HG03159 (cell line): ENCODE results near the gene FSTL5.
"Not testable (repeated sequence)": the region's sequence is repeated elsewhere in the genome, so short reads cannot be mapped to it uniquely, and the experiment has no call there.

Experiments
- ATAC-seq: cut with Tn5 transposase; IDR thresholded peaks from one replicate; pipeline ENCODE4 v1.9.1; 2021; ENCODE audit warnings: mild to moderate bottlenecking, moderate library complexity; ENCODE audit not compliant: unreplicated experiment

Gene FSTL5

DNA sequence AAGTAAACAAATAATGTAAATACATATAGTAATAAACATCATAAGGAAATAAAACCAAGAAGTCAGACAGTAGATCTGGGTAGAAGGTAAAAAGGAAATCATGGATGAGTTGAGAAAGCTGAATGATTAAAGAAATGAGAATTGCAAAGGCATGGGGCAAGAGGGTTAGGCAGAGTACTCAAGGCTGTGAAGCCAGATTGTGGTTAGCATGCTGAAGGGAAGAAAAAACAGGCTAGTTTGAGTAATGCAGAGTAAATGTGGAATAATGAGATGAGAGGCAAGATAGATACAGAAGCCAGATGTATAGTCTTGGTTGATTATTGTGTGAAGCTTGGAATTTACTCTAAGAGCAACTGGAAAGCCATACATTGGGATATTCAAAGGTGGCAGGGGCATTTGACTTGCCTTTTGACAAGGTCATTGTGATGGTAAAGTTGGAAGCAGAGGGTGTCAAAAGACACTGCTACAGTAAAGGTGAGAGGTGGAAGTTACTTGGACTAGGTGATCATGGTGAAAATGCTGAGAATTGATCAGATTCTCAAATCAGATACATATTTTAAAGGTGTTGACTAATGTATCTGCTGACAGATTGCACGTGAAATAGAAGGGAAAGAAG is 307.0 kb downstream of the FSTL5 start:
- ATAC-seq, result no peak

GRCh38 chr4:161850631-161851030 is 313.2 kb downstream of the FSTL5 start:
- ATAC-seq, result no peak

GRCh38 chr4:161841759-161842158 is 322.0 kb downstream of the FSTL5 start:
- ATAC-seq, result no peak

GRCh38 chr4:161829591-161829990 is 334.2 kb downstream of the FSTL5 start:
- no peak for ATAC-seq

- no peak for ATAC-seq
These were observed 335.7 kb downstream of the FSTL5 start for GRCh38 chr4:161828061-161828460.

DNA sequence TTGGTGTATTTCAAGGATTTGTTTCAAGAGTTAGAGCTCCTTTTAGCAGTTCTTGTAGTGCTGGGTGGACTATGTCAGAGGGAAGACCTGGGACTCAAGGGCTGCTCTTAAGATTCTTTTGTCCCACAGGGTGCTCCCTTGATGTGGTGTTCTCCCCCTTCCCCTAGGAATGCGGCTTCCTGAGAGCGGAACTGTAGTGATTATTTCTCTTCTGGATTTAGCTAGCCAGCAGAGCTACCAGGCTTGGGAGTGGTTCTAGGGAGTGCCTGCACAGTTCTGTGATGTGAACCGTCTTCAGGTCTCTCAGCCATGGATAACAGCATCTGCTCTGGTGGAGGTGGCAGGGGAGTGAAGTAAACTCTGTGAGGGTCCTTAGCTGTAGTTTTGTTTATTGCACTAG is 336.8 kb downstream of the FSTL5 start:
- no peak for ATAC-seq

- no peak for ATAC-seq
These were observed 340.4 kb downstream of the FSTL5 start for GRCh38 chr4:161823450-161823849.

GRCh38 chr4:161822174-161822573 is 341.6 kb downstream of the FSTL5 start:
- ATAC-seq, result no peak

DNA sequence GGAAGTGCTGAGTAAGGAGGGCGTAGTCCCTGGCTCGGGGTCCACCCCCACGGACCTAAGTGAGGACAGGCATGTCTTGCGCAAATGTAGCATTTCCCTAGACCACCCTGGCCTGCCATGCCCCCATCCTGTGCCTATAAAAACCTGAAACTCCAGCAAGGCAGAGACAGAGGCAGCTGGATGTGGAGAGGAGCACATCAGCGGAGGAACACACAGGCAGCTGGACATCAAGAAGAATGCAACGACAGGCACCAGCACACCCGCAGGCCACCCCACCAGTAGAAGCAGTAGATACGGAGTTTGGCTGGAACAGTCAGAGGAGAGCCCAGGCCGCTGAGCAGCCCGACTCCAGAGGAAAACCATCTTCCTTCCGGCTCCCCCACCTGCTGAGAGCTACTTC is 345.9 kb downstream of the FSTL5 start:
- ATAC-seq, result no peak

DNA sequence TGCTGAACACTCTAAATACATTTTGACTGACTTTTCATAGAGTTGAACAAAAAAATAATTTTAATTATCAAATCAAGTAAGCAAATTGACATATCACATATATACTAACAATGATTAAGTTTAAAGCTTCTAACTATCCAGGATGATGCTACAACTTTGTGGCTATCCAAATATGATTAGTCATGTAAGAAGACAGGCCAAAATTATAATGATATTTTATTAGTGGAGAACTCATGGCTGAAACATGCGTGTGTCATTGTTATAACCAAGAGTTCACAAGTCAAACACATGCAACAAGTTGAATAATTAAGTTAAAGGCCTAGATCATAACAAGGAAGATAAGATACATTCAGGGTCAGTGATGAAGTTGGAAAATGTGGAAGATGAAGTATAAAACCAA is 346.8 kb downstream of the FSTL5 start:
- ATAC-seq, result no peak

GRCh38 chr4:161815841-161816240 is 348.0 kb downstream of the FSTL5 start:
- ATAC-seq, result no peak

- no peak for ATAC-seq
These were observed 349.9 kb downstream of the FSTL5 start for GRCh38 chr4:161813889-161814288.

DNA sequence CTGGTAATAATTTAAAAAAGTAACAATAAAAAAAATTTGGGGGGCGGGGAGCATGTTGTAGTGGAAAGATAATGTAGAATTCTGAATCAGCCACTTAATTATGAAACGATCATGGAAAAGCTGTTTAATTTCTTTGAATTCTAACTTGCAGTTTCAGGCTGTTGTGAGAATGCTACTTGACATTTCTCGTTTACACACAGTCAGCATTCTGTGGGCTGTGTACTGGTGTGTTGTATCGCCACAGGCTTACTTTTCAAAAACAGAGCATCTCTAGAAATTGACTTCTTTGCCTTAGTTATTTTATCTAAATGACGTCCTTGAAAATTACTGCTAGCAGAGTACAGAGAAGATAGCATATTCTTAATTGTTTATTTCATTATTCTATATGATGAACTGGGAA is 350.4 kb downstream of the FSTL5 start:
- no peak for ATAC-seq

- no peak for ATAC-seq
These were observed 360.6 kb downstream of the FSTL5 start for GRCh38 chr4:161803171-161803570.

- no peak for ATAC-seq
These were observed 364.1 kb downstream of the FSTL5 start for GRCh38 chr4:161799710-161800109.

GRCh38 chr4:161792991-161793390 is 370.8 kb downstream of the FSTL5 start:
- ATAC-seq, result no peak

GRCh38 chr4:161791796-161792556 is 371.8 kb downstream of the FSTL5 start:
- ATAC-seq, result no peak

DNA sequence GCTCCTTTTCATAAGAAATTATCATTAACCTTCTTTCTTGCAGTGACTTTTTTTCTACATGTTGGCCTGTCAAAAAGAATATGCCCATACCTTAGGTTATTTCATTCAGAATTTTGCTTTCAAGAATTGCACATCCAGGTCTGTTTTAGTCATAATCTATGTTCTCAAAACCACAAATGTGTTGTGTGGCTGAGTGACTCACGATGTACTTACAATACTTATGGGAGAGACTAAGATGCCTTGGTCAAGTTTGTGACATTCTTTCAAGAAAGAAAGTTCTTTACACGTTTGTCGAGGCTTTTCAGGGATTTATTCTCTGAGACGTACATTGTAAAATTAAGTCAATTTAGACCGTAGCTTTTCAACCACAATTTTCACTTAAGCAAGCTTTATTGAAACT is 396.7 kb downstream of the FSTL5 start:
- no peak for ATAC-seq

DNA sequence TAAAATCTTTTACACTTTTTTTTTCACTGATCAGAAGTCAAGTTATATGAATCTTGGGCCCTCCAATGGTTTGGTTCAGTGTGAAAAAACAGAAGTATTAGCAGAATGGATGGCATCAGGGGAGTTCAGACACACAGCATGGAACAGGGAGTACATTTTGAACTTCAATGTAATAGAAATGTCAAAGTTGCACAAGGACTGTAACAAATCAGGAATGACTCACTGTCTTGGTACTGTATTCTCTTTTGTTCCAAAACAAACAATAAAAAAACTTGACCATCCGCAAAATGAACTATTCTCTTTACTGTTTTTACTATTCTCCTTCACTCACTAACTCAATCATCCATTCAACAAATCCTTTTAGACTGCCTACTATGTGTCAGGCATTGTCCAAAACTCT is 401.0 kb downstream of the FSTL5 start:
- ATAC-seq, result no peak

GRCh38 chr4:161760008-161760407 is 403.8 kb downstream of the FSTL5 start:
- ATAC-seq, result no peak

- not testable (repeated sequence) for ATAC-seq
These were observed 405.4 kb downstream of the FSTL5 start for GRCh38 chr4:161758412-161758811.

- no peak for ATAC-seq
These were observed 434.9 kb downstream of the FSTL5 start for GRCh38 chr4:161728929-161729328.

DNA sequence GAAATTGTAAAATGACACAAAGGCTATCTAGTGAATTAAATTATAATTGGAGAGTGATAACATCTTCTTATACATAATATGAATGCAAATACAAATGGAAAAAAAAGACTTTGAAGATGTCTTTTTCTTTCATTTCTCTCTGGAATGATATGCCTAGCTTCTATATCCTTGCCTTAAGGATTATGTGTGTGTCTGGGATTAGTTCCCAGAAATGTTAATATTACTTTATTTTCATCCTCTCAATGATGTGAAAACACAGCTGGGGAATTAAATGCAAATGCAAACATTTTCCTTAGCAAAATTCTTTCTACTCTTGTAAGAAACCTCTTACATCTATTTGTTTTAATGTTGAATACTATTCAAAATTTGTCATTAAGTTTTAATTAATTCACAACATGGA is 441.9 kb downstream of the FSTL5 start:
- ATAC-seq, result no peak
